Right kidney (tissue), 1 donor: ENCODE measurements around the gene IQGAP3.

Source experiments
- DNase-seq: peaks from one replicate; pipeline ENCODE4 v3.0.0-alpha.2; 2016

The IQGAP3 gene

DNA sequence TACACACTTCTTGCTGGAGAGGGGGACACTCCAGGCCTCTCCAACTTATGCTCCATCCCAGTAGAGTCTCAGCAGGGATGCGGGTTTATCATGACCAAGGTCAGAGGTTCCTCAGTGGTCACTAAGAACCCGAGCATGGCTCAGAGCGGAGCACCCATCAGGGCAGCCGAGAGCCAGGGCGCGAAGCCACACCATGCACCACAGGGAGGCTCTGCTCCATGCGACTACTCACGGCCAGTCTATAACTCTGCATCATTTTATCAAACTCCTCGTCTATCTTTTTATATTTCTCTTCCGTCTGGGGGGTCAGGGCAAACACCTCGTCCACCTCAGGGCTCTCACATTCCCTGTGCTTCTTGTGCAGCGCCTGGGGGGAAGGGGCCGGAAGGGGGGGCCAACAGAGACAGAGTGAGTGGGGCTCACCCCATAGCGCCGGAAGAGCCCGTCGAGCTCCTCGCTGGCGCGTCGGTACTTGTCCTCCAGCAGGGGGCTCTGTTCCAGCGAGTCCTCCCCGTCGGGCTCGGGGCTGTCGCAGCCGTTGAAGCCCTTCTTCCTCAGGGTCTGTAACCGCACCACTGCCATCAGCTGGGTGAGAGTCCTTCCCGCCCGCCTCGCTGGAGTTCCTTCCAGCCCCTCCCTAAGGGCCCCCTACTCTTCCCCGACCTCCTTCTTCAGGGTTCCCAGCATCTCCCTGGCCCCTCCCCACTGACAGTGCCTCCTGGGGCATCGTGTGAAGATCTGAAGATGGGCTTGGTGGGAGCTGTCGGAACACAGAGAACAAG is 91.8 kb downstream of the IQGAP3 start:
- no peak for DNase-seq

DNA sequence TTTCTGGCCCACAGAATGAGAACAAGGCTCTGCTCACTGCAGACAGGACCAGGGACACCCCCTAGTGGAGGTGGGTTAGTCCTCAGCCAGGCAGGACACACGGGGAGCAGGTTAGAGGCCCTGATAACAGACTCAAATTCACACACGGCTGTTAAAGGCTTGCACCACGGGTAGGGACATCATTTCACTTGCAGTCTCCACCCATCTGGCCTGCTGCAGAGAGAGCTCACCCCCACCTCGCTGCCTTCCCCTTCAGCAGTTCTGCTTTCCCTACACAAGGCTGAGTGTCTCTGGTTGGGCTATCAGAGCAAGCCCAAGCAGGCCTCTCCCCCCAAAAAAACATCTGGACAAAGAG is 92.4 kb downstream of the IQGAP3 start:
- no peak for DNase-seq

DNA sequence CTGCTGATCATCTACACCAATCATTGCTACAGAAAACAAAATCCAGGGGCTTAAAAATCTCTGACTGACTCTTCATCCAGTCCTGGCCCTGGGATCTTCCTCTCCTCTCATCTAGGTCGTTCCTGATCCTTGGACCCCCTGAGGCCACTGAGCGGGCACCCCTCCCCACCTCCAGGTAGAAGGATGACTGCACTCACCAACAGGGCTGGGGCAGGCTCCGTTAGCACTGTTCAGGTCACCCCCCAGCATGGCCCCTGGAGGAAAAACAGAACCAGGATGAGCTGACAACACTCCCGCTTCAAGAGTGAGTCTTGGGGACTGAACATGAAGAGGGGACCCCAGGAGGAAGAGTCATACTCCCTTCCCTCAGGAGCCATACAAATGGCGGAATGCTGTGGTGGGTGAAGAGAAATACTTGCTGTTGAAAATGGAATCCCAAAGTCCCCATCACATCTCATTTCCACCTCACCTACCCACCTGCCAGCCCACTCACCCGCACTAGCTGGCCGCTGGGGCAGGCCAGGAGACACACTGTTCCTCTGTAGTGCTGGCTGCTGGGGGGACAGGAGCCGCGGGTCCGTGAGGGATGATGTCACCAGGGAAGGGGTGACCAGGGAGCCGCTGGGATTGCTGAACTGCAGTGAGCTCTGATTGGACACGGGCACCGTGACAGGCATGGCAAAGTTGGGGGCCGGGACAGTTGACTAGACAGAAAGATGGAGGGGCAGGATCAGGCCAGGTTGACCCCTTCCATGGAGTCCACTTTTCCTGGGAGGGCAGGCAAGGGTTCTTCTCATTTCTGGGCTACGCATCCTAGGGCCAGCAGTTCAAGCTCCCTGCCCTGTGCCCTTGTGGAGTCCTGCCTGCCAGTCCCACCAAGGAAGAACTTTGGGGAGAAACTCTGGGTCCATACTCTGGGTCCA is 93.0 kb downstream of the IQGAP3 start:
- DNase-seq, result no peak

DNA sequence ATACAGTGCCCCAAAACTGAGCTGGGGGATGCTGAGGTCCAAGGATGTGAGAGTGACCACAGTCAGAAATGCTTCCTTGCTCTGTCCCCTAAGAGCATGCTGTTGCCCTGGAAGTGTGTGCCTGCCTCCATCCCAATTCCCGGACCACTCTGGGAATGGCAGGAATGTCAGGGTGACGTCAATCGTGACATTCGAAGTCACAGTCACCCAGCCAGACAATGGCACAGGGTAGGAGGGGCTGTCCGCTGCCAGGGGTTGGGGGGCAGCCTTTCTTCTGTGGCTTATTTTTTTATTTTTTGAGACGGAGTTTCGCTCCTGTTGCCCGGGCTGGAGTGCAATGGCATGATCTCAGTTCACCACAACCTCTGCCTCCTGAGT is 94.1 kb downstream of the IQGAP3 start:
- DNase-seq, result no peak

DNA sequence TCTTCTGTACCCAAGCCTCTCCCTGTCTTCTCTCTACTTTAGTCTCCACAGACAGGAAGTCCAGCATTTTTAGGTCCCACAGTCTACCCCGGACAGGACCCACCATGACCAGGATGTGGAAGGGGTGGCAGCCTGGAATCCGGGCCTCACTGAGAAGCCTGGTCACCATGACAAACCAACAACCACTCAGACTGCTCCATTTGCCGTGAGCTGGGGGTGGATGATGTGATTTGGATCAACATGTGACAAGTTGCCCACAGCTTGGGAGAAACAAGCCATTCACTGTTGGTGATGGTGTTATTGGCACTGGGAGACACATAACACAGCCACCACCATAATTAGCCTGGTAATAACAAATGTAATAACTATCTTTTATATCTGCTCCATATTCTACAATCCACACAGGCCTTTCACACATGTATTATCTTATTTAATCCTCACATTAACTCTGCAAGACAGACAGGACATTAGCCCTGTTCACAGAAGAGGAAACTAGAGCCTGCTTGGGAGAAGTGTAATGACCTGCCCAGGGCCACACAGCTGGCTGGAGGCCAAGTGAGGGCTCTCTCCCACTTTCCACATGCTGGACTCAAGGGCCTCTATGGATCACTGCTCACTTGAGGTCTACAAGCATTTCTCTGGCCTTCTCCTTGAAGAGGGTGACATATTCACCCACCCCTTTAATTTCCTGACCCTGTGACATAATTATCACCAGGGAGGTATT is 94.7 kb downstream of the IQGAP3 start:
- DNase-seq, result no peak

DNA sequence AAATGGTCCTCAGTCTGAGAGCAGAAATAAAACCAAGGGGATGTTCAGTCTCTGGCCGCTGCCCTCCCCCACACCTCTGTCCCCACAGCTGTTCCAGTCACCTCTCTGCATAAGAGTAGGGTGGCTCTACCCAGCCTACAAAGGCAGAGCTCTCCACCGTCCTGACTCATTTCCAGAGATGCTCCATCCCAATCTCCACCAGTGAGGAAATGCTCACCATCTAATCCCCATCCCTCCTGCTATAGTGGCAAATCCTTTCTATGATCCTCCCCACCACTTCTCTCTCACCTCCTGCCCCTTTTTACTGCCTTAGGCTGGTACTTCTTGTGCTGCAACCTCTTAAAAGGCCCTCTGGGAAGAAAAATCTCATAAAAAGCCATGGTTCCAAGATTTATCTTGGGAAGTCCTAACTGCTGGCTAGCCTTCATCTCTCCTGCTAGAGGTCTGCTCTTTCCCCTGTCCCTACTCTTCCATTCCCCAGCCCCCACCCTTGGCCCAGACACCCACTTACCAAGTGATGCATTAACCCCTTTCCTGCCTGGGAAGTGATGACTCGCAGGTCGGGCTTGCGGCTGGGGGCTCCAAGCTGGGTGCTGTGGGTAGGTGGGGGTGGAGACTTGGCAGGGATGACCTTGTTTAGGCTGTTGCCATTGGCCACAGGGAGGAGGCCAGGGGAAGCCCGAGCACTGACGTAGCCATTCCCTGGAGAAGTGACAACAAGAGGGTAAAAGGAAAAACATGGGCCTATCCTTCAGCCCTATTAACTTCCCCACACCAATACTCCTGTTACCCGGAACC is 95.7 kb downstream of the IQGAP3 start:
- no peak for DNase-seq

DNA sequence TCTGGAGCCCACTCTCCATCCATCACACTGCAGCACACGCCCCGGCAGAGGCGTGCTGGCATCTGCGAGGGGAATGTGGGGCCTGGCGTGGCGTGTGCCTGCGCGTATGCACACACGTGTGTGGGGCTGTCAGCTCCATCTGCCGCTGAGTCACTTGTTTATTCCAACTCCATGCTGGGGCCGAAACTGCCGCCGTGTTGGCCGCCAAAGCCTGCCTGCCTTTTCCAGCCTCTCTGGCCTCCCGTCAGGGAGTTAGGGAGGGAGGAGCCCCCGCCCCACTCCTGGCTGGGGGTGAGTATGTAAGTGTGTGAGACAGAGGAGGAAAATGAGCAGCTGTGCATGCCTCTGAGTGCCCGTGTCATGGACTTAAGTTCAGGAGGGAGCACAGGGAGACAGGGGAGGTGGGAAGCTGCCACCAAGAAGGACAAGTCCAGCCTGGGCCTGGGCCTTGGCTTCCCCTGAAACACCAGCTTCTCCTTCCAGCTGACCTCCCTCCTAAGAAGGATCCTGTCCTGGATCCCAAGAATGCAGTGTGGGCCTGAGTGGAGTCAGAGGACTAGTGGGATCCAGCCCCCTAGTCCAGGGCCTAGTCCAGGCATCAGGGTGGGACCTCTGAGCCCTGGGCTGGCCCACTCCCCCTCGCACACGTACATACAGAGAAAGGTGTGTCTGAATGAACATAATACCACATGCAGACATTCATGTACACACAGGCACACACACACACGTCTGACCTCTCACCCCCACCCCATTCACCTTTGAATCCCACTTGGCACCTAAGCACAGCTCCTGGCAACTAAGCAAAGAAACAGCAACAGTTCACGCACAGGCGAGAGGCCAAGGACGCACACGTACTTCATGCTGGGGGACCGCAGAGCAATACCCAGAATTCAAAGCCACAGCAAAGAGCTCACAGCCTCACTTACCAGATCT is 96.5 kb downstream of the IQGAP3 start:
- no peak for DNase-seq
